Epithelial cell of alveolus of lung (primary cell): ENCODE data around the gene C22orf31. TPM values are rescaled to one million over a fixed set of nuclear protein-coding genes. Genes with fewer than 3 reads are reported as not detected.

Experiments
- total RNA-seq: library from RNA; depleted of rRNA; stranded (reverse); fragments of >200 nt; gene quantifications from 2 replicates; pipeline ENCODE4 v1.2.1, GENCODE V29; 2015

Gene C22orf31
- total RNA-seq = not detected in 2 replicates

GRCh38 chr22:29061773-29062172 lies at the start of gene C22orf31:
TSS of gene C22orf31 (minus strand) at chr22:29061831. CDS start at chr22:29061792, 39 bp downstream.

GRCh38 chr22:29072979-29073617 lies 11.5 kb upstream of the C22orf31 start, which contains the start of gene KREMEN1:
TSS of gene KREMEN1 (plus strand) at chr22:29073035. CDS start at chr22:29073131, 96 bp downstream.

Other genes starting within 250 kb of the C22orf31 start
- 5.9 and 6.3 TPM in 2 replicates for gene ZNRF3, start 178.3 kb downstream of the C22orf31 start, total RNA-seq
- 9.2 and 15.6 TPM in 2 replicates for gene KREMEN1, start 11.2 kb upstream of the C22orf31 start, total RNA-seq
- 1.1 and 1.3 TPM in 2 replicates for gene EMID1, start 144.1 kb upstream of the C22orf31 start, total RNA-seq
- 25.3 and 50.1 TPM in 2 replicates for gene RHBDD3, start 206.2 kb upstream of the C22orf31 start, total RNA-seq
- gene EWSR1, start 206.4 kb upstream of the C22orf31 start, total RNA-seq = 173 and 183 TPM in 2 replicates
- 13.2 and 24.0 TPM in 2 replicates for gene GAS2L1, start 244.8 kb upstream of the C22orf31 start, total RNA-seq